Keratinocyte (primary cell): Measurements from ENCODE around the gene ZNF718.

Experiments
- EZH2 ChIP-seq: IDR thresholded peaks from one replicate; pipeline ENCODE4 v1.6.1; 2012; ENCODE audit warnings: inconsistent platforms, mild to moderate bottlenecking, low read length, moderate library complexity
- TF ChIP-seq, protein P1 (sequence below), 3 experiments: IDR thresholded peaks in 1 of 3; conservative IDR thresholded peaks in 1 of 3; optimal IDR thresholded peaks in 1 of 3; 2 replicates in 2 of 3; 3 replicates in 1 of 3; pipeline versions ENCODE3 to v1.5.1; 2011; ENCODE audit warnings: low read length in 3 of 3, mild to moderate bottlenecking in 3 of 3, moderate library complexity in 2 of 3, control low read depth in 1 of 3, inconsistent platforms in 1 of 3; ENCODE audit not compliant: insufficient read depth in 2 of 3; ENCODE audit errors: extremely low read depth in 1 of 3

GRCh38 chr4:98386-98785, 25.9 kb upstream of the ZNF718 start:
- TF ChIP-seq, protein P1, sequence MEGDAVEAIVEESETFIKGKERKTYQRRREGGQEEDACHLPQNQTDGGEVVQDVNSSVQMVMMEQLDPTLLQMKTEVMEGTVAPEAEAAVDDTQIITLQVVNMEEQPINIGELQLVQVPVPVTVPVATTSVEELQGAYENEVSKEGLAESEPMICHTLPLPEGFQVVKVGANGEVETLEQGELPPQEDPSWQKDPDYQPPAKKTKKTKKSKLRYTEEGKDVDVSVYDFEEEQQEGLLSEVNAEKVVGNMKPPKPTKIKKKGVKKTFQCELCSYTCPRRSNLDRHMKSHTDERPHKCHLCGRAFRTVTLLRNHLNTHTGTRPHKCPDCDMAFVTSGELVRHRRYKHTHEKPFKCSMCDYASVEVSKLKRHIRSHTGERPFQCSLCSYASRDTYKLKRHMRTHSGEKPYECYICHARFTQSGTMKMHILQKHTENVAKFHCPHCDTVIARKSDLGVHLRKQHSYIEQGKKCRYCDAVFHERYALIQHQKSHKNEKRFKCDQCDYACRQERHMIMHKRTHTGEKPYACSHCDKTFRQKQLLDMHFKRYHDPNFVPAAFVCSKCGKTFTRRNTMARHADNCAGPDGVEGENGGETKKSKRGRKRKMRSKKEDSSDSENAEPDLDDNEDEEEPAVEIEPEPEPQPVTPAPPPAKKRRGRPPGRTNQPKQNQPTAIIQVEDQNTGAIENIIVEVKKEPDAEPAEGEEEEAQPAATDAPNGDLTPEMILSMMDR (optimal IDR thresholded peaks at IDR 0.05 in 1 of 3, IDR thresholded peaks at IDR 0.05 in 1 of 3, conservative IDR thresholded peaks at IDR 0.05 in 1 of 3; ENCODE audit: extremely low read depth in 1 of 3, insufficient read depth in 2 of 3, low read length in 3 of 3), result no peak
- no peak for TF ChIP-seq EZH2
